RWPE2 (cell line): ENCODE results near the gene EMC6.

Source experiments
- ATAC-seq: fragments of 200-7000 bp; cut with Tn5 transposase; 3 replicates; pipeline ENCODE4 v1.9.1; 2021; ENCODE audit warnings: low read depth
- DNase-seq: peaks from one replicate; pipeline ENCODE4 v3.0.0-alpha.2; 2020; ENCODE audit warnings: low spot score
- H3K27ac ChIP-seq: fragments of 450-650 bp; 2 replicates; pipeline ENCODE4 v1.5.1; 2017; ENCODE audit warnings: mild to moderate bottlenecking; ENCODE audit not compliant: poor library complexity, severe bottlenecking
- H3K27me3 ChIP-seq: fragments of 250-450 bp; sonication (Bioruptor Pico); 2 replicates; pipeline ENCODE4 v1.5.1; 2021; ENCODE audit warnings: mild to moderate bottlenecking, moderate library complexity; ENCODE audit not compliant: insufficient read depth, poor library complexity, severe bottlenecking
- H3K36me3 ChIP-seq: fragments of 250-450 bp; sonication (Bioruptor Pico); 2 replicates; pipeline ENCODE4 v1.5.1; 2020; ENCODE audit warnings: low read depth, mild to moderate bottlenecking, moderate library complexity
- H3K4me1 ChIP-seq: fragments of 250-450 bp; sonication (Bioruptor Pico); 2 replicates; pipeline ENCODE4 v1.5.1; 2021; ENCODE audit warnings: mild to moderate bottlenecking, moderate library complexity; ENCODE audit not compliant: insufficient read depth, poor library complexity, severe bottlenecking
- H3K4me3 ChIP-seq: fragments of 250-450 bp; sonication (Bioruptor Pico); 2 replicates; pipeline ENCODE4 v1.5.1; 2021; ENCODE audit warnings: mild to moderate bottlenecking, moderate library complexity; ENCODE audit not compliant: severe bottlenecking
- H3K9me3 ChIP-seq: fragments of 250-450 bp; sonication (Bioruptor Pico); 2 replicates; pipeline ENCODE4 v1.5.1; 2021; ENCODE audit warnings: mild to moderate bottlenecking, moderate library complexity; ENCODE audit not compliant: severe bottlenecking
- CTCF ChIP-seq: fragments of 450-650 bp; IDR thresholded peaks from one replicate; pipeline ENCODE4 v1.5.1; 2017; ENCODE audit warnings: mild to moderate bottlenecking, moderate library complexity; ENCODE audit not compliant: poor library complexity, severe bottlenecking

The EMC6 gene

GRCh38 chr17:3689262-3690093 lies 20.9 kb downstream of the EMC6 start:
- ATAC-seq (no peak), DNase-seq (no peak)
- TF ChIP-seq CTCF: no peak
- Histone ChIP-seq H3K27me3 (no peaks in the 10 kb centered on the region), H3K27ac (no peak overlapping the region), H3K4me1 (no peaks in the 10 kb centered on the region), H3K4me3 (no peak overlapping the region), H3K9me3 (no peaks in the 10 kb centered on the region), H3K36me3 (no peaks in the 10 kb centered on the region)

- H3K4me3 ChIP-seq: no peak overlapping the region
- H3K27me3 ChIP-seq: no peaks in the 10 kb centered on the region
- H3K36me3 ChIP-seq: no peaks in the 10 kb centered on the region
- ATAC-seq (peak; percentile 31; the same call in 2 of the 3 replicates), DNase-seq (no peak)
- no peak for TF ChIP-seq CTCF
- H3K27ac ChIP-seq: no peak overlapping the region
- no peaks in the 10 kb centered on the region for H3K9me3 ChIP-seq
- no peaks in the 10 kb centered on the region for H3K4me1 ChIP-seq
These were observed 21.6 kb downstream of the EMC6 start for GRCh38 chr17:3690094-3690715.

- ATAC-seq: no peak
- TF ChIP-seq CTCF: no peak
- Histone ChIP-seq H3K27ac (no peak overlapping the region), H3K4me3 (no peak overlapping the region), H3K36me3 (no peaks in the 10 kb centered on the region), H3K27me3 (no peaks in the 10 kb centered on the region), H3K4me1 (no peaks in the 10 kb centered on the region), H3K9me3 (no peaks in the 10 kb centered on the region)
- no peak for DNase-seq
These were observed 23.0 kb downstream of the EMC6 start for GRCh38 chr17:3691617-3692067.

- no peak for TF ChIP-seq CTCF
- no peak overlapping the region for H3K27ac ChIP-seq
- no peaks in the 10 kb centered on the region for H3K36me3 ChIP-seq
- ATAC-seq: no peak
- no peaks in the 10 kb centered on the region for H3K4me1 ChIP-seq
- no peaks in the 10 kb centered on the region for H3K9me3 ChIP-seq
- DNase-seq: no peak
- no peak overlapping the region for H3K4me3 ChIP-seq
- no peaks in the 10 kb centered on the region for H3K27me3 ChIP-seq
These were observed 23.7 kb downstream of the EMC6 start for GRCh38 chr17:3692346-3692745.

GRCh38 chr17:3693141-3693540 lies 24.5 kb downstream of the EMC6 start:
- no peak for TF ChIP-seq CTCF
- Histone ChIP-seq H3K9me3 (peaks cover 1% of the 10 kb centered on the region), H3K27me3 (no peaks in the 10 kb centered on the region), H3K27ac (no peak overlapping the region), H3K4me1 (no peaks in the 10 kb centered on the region), H3K36me3 (no peaks in the 10 kb centered on the region), H3K4me3 (no peak overlapping the region)
- no peak for ATAC-seq
- no peak for DNase-seq
